NCI-H2196 treated with DMSO at 0.1 percent for 48 hours (cell line): ENCODE data around the gene E2F4.

ENCODE experiments used
- DNase-seq: peaks from one replicate; lab custom pipeline; 2025; ENCODE audit not compliant: unreplicated experiment; lab: John Stamatoyannopoulos, UW

Gene E2F4

DNA sequence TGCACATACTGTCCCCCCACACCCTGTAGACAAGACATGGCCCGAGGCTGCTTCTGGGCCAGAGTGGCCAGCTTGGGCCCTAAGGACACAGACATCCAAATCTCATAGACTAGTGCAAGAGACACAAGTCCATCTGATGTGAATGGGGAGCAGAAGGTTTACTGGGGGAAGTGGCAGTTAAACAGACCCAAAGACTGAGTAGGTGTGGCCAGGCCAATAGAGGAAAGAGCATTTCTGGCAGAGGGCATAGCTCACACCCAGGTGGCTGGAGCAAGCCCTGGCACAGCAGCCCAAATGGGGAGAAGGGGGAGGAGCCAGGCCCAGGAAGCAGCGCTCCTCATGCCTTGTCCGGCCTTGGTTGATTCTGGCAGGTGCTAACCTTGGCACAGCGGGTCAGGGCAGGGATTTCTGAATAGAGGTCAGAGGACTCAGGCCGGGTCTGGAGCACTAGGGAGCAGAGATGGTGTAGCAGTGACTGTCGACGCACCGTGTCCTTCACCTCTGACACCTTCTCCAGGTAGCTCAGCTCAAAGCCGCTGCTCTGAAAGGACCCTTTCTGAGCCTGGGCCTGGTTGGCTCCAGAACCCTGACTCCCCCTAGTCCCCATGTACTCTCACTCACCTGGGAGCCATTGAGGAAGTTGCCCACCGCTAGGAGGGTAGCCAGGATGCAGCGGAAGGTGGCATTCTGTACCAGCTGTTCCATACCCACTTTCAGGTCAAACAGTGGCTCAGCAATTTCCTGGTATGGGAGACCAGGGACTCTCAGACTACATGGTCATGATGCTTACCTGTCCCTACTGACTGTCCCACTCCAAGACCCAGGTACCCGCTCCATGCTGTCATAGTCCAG is 39.1 kb downstream of the E2F4 start:
- DNase-seq, result peak; percentile 15

DNA sequence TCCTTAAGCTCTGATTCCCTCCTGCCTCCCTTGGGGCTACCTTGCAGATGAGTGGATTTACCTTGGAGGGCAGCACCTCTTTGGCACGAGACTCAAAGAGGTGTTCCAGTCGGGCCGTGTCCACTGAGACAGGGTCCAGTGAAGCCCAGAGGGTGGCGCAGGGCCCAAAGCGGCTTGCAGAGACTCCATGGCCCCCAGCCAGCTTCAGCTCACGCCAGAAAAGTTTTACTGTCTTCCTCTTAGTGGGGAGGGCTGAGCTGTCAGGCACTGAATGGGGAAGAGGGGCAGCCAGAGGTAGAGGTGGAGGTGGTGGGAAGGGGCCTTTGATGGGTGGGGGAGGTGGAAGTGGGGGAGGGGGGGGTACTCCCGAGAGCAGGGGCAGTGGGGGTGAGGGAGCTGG is 41.6 kb downstream of the E2F4 start:
- no peak for DNase-seq

- no peak for DNase-seq
These were observed 42.2 kb downstream of the E2F4 start for GRCh38 chr16:67234180-67234597.

DNA sequence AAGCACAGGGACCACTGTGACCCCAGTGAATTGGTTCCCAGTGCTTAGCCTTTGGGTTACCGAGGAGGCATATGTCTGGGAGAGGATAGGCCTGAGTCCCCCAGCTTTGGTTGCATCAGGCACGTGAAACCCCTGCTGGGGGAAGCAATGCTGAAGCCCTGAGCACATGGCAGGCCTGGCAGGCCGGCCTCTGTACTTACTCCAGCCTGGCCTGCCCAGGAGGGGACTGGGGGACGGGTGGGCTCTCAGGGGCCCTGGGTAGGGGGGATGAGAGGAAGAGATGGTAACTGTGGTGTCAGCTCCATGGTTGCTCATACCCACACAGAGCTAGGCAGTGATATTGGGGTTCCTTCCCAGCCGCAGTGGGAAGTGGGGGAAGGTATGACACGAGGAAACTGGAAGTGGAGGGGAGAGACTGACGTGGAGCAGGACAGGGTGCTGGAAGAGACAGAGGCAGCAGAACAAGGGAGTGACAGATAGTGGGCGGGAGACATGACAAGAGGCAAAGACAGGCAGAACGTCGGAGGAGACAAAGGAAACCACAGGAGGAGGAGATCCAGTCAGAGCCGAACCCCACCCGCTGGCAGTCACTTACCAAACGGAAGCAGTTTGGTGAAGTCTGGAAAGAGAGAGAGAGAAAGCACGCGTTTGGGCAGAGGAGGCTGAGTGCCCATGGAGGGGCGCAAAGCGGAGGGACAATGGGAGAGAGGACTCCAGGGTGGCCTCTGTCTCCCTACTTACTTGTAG is 44.0 kb downstream of the E2F4 start:
- DNase-seq, result no peak

DNA sequence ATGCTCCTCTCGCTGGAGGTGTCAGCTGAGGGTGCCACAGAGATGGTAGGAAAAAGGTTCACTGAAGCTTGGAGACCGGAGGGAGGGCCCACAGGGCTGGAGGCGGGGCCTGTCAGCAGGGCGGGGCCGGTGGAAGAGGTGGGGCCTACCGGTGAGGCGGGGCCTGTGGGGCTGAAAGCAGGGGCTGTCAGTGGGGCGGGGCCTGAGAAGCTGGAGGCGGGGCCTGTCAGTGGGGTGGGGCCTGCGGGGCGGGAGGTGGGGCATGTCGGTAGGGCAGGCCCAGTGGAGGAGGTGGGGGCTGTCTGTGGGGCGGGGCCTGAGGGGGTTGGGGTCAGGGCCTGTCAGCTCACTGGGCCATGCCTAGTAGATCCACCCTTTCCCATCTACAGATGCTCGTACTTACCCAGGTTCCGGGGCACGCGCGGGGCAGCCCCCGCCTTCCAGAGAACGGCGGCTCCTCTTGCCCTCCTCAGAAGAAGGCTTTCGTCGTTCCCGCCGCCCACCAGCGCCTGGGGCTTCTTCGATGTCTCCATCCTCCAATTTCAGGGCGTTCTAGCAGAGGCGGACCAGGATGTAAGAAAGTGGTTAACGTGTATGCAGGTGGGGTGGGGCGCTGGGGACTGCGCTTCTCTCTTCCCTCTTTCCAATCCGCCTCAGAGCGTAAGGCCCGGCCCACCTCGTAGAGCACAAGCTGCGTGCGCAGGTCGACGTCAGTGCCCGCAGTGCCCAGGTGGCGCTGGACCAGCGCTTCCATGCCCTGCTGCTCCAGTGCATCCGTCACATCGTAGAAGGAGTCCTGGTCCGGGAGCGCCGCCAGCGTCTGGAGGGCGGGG is 44.8 kb downstream of the E2F4 start:
- no peak for DNase-seq

DNA sequence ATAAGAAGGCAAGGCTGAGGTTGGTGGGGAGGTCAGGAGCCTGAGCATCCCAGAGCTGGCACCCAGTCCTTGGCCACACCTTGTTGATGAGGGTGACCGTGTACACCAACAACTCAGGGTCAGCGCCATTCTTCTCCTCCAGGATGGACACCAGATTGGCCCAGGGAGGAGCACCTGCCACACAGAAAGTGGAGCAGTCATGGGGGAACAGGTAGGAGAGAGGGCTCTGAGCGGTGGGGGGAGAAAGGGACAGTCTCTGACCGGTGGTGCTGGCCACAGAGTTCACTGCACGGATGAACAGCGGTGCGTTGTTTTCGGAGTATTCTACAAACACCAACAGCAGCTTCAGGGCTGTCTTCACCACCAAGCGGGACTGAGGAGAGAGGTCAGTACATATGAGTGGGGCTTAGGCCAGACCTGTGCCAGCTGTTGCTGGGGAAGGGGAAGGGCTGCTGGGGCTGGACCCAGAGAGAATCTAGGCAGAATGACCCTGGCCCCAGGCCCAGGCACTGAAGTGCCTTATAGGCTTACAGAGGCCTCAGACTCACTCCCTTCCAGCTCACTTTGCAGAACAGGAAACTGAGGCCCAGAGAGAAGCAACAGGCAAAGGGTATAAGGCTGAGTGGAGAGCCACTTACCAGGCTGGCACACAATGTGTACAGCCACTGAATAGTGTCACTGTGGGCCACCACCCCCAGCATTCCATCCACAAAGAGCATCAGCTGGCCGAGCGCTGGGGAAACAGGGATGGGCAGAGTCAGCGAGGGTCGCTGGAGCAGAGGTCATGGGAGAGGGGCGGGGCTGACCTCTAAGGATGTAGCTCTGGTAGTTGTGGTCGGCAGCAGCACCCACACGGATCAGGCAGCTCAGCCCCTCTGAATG is 45.7 kb downstream of the E2F4 start:
- no peak for DNase-seq

DNA sequence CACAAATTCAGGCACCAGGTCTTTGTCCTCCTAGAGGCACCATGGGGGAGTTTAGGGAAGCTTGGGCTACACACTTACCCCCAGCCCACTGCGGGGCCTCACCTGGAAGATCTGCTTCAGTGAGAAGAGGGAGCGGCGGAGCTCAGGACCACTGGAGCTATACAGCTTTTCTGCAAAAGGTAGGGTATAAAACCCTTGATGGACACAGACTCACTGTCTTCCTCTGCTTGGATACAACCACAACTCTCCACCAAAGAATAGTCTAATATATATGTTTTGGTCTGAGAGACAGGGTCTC is 46.3 kb downstream of the E2F4 start:
- DNase-seq, result no peak

DNA sequence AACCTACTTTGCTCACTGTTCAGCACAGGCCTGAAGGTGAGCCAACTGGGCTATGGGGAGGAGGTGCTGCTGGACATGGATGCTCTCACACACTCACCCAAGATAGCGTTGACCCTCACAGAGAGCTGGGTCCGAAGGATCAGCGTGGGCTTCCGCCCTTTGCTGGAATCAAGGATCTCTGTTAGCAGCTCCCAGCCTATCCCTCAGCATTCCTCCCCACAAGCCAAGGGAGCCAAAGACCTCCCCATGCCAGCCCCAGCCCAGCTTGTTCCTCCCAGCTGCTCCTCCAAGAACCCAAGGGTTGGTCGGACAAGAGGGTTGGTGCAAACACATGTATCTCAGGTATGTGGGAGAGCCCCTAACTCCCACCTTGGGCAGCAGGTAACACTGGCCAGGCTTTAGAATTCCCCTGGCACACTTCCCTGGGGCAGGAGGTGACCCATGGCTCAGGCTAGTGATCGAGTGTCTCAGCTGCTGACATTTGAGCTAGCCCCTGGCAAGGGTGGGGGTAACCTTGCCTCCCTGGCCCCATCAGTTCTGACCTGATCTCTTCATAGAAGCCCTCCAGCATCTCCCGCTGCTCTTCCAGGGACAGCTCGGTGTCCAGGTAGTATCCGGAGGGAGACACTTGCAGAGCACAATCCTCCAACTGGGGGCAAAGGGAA is 47.0 kb downstream of the E2F4 start:
- DNase-seq, result no peak

DNA sequence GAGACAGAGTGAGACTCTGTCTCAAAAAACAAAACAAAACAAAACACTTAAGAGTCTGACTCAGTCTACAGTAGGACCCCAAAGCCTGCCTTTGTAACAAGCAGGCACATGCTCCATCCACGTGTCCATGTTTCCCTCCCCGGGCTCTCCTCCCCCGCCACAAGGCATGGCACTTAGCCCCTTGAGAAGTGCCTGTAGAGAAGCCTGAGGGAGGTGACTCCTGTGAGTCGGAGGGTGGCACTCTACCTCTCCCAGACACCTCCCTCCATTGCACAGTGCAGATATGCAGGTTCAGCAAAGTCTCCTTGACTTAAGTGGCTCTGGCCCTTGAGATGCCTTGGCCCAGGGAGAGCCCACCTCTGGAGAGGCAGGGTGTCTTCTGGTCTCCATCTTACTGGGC is 48.6 kb downstream of the E2F4 start:
- DNase-seq, result no peak

DNA sequence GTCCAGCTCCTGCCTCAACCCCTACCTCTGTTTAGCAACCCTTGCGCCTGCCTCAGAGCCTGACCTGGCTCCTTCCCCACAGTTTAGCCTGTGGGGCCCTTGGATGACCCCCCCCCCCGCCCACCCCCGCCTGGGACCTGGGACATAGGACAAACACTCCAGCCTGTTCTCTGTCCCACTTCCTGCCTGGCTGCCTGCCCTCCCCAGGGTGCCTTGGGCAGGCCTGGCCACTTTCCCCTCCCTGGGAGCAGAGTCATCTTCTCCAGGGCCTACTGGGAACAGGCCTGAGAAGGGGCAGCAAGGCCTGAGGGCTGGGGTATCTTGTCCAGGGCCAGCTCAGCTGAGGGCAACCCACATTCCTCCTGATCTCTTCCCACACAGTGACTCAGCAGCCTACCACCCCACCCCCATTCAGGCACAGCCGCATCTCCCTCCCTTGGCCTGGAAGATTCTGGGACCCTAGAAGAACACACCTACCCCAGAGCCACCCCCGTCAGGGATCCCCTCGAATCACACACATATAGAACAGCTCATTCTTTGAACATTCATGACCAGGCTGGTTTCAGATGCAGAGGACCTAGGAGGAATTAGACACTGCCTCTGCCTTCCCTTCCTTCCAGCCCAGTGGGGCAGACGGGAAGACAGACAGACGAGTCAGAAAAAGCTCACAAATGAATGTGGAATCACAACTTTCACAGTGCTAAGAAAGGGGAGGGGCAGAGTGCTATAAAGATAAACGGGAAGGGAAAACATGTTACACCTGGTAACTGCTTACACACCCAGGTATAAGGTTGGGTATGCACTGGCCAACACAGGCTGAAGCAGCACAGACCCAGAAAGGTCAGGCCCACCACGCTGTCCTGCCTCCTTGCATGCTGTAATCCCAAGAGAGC is 49.3 kb downstream of the E2F4 start:
- DNase-seq, result peak; percentile 17

DNA sequence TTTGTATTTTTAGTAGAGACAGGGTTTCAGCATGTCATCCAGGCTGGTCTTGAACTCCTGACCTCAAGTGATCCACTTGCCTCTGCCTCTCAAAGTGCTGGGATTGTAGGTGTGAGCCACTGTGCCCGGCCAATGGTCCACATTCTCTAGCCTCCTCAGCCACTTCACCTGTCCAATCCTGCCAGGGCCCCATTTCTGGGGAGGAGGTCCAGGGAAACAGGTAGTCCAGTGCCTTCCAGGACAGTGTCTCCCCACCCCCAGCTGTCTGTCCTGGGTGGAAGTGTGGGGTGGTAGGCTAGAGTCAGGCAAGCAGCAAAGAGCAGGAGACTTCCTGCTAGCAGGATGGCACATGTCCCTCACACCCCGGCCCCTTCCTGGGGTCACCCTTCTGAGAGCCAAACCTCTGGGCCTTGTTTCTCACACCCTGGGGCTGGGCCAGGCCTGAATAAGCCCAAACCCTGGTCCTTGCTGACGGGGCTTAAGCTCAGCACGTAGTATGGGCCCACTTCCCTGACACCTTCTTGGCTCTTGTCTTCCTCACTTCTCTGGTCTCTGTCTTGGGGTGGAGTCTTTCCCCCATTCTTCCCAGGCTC is 50.3 kb downstream of the E2F4 start:
- DNase-seq, result no peak

GRCh38 chr16:67243481-67243880 is 51.5 kb downstream of the E2F4 start:
- DNase-seq, result no peak

DNA sequence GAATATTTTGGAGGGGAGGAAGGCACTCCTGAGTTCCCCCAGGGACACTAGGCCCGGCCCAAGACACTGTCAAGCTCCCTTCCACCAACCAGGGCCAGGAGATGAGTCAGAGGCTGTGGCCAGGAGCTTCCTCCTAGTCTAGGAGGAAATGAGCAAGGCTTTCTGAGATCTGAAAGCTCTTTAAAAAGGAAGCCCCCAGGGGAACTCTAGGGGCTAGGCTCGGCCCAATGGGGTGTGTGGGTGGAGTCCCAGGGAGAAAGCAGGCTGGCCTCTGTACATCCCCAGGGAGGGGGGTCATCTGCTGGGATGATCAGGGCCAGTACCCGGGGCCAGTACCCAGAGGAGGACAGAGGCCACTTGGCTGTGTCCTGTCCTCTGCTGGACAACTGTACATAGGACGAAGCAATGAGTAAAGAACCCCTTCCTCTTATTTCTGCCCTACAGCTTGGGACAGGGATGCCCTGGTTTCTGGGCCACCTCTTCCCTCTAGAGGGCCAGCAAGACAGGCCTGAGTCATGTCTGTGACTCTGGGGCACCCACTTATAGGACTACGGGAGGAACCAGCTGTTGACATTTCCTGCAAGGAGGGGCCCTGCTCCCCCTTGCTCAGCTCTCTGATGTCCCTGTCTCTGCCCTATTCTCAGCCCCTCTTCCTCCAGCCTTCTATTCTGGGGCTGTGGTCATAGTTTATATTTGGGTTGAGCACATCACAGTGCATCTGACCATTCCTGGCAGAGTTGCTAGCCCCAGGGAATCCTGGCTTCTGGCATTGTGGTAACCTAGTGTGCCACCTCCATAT is 52.6 kb downstream of the E2F4 start:
- DNase-seq, result no peak

DNA sequence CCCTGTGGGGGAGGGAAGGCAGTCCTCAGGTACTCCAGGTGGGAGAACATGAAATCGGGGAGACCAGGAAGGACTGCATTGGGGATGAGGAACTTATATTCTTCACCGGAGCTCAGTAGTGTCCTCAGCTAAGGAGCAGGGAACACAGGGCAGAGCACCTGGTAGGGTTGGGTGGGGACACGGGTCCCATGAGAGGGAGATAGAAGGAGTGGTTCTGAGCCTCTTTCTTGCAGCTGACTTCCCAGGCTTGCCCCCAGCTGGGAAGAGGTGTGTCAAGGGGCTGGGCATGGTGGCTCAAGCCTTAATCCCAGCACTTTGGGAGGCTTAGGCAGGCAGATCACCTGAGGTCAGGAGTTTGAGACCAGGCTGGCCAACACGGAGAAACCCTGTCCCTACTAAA is 53.2 kb downstream of the E2F4 start:
- no peak for DNase-seq

- no peak for DNase-seq
These were observed 53.7 kb downstream of the E2F4 start for GRCh38 chr16:67245674-67246080.

DNA sequence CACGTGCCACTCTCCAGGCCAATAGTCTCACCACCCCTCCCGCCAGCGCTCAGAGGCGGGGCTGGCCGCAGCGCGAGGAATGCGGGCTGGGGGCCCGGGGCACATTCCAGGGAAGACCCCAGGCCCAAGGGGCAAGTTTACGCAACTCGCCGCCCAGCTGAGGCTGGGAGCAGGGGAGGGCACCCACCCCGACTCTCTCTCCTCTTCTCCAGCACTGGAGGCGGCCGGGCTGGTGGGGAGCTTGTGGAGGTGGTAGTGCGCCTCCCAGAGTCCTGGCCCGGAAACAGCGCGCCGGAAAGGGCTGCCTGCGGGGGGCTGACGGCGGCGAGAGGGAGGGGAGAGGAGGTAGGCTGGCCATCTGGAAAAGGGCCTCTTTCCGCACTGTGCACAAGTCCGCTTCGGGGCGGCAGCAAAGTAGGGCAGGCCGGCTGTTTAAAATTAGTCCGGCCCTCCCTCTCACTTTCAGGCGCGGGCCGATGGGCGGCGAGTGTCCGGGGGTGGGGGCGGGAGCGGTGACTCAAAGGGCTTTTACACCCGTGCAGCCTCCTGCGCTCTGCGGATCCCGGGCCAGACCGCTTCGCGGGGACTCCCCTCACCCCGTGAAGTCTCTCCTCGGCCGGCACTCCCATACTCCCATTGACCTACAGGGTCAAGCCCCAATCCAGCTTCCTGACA is 54.3 kb downstream of the E2F4 start:
- DNase-seq, result peak; percentile 27

GRCh38 chr16:67246756-67247191 is 54.8 kb downstream of the E2F4 start:
- DNase-seq, result peak; percentile 63
